GM19452 (cell line): ENCODE data around the gene CABP4.

Source experiments
- ATAC-seq: cut with Tn5 transposase; IDR thresholded peaks from one replicate; pipeline ENCODE4 v1.9.1; 2021; ENCODE audit not compliant: unreplicated experiment

CABP4 gene

GRCh38 chr11:67494371-67495233 lies 39.4 kb downstream of the CABP4 start:
- ATAC-seq, result no peak

GRCh38 chr11:67495234-67496005 lies 40.3 kb downstream of the CABP4 start:
- ATAC-seq, result no peak

GRCh38 chr11:67496113-67496512 lies 41.0 kb downstream of the CABP4 start:
- no peak for ATAC-seq

GRCh38 chr11:67497656-67498291 lies 42.6 kb downstream of the CABP4 start:
- ATAC-seq, result no peak

- ATAC-seq, result no peak
Measured at GRCh38 chr11:67498544-67498972, 43.4 kb downstream of the CABP4 start.

GRCh38 chr11:67499808-67500483 lies 44.8 kb downstream of the CABP4 start:
- no peak for ATAC-seq

GRCh38 chr11:67500484-67500821 lies 45.3 kb downstream of the CABP4 start:
- ATAC-seq, result no peak

GRCh38 chr11:67500831-67501715 lies 45.9 kb downstream of the CABP4 start:
- ATAC-seq, result no peak

GRCh38 chr11:67501854-67502253 lies 46.7 kb downstream of the CABP4 start:
- no peak for ATAC-seq

- ATAC-seq, result no peak
Measured at GRCh38 chr11:67502328-67502979, 47.3 kb downstream of the CABP4 start.

- no peak for ATAC-seq
Measured at GRCh38 chr11:67503119-67504004, 48.2 kb downstream of the CABP4 start.

- no peak for ATAC-seq
Measured at GRCh38 chr11:67504005-67504949, 49.1 kb downstream of the CABP4 start.

- no peak for ATAC-seq
Measured at GRCh38 chr11:67504950-67505581, 49.9 kb downstream of the CABP4 start, which contains the start of gene PITPNM1. Gene PITPNM1 (minus strand): TSS chr11:67505363. CDS start chr11:67504180, 1,183 bp downstream.

- ATAC-seq, result no peak
Measured at GRCh38 chr11:67505605-67506396, 50.6 kb downstream of the CABP4 start.

- ATAC-seq, result no peak
Measured at GRCh38 chr11:67506426-67507051, 51.4 kb downstream of the CABP4 start.
